WERI-Rb-1 (cell line): ENCODE measurements around the gene RHBDF2.

Source experiments
- DNase-seq: peaks from one replicate; pipeline ENCODE4 v3.0.0-alpha.2; 2020
- H3K27ac ChIP-seq: fragments of 250-450 bp; sonication (Bioruptor Pico); 2 replicates; pipeline ENCODE4 v1.5.1; 2020; ENCODE audit warnings: mild to moderate bottlenecking, moderate library complexity
- H3K27me3 ChIP-seq: fragments of 250-450 bp; sonication (Bioruptor Pico); 2 replicates; pipeline ENCODE4 v1.5.1; 2021; ENCODE audit warnings: mild to moderate bottlenecking, low read depth, moderate library complexity; ENCODE audit not compliant: insufficient read depth, severe bottlenecking
- H3K36me3 ChIP-seq: fragments of 250-450 bp; sonication (Bioruptor Pico); 2 replicates; pipeline ENCODE4 v1.5.1; 2020; ENCODE audit warnings: mild to moderate bottlenecking, moderate library complexity
- H3K4me3 ChIP-seq: 2 replicates; pipeline ENCODE4 v1.5.1; 2011; ENCODE audit warnings: low read depth, mild to moderate bottlenecking, control low read depth, low read length
- H3K9me3 ChIP-seq: fragments of 250-450 bp; sonication (Bioruptor Pico); 2 replicates; pipeline ENCODE4 v1.5.1; 2021; ENCODE audit warnings: mild to moderate bottlenecking, moderate library complexity; ENCODE audit not compliant: severe bottlenecking
- CTCF ChIP-seq: IDR thresholded peaks from 2 replicates; pipeline ENCODE4 v1.5.1; 2011; ENCODE audit warnings: low read depth, mild to moderate bottlenecking, control low read depth, inconsistent platforms, low read length

RHBDF2 gene

GRCh38 chr17:76449126-76449525 is 52.1 kb downstream of the RHBDF2 start:
- Histone ChIP-seq H3K27me3 (no peaks in the 10 kb centered on the region), H3K27ac (no peak overlapping the region), H3K36me3 (peaks cover 12% of the 10 kb centered on the region), H3K9me3 (no peaks in the 10 kb centered on the region), H3K4me3 (no peak overlapping the region)
- no peak for TF ChIP-seq CTCF
- no peak for DNase-seq

GRCh38 chr17:76447931-76448652 is 53.1 kb downstream of the RHBDF2 start:
- Histone ChIP-seq H3K36me3 (peaks cover 16% of the 10 kb centered on the region), H3K27me3 (no peaks in the 10 kb centered on the region), H3K27ac (no peak overlapping the region), H3K4me3 (no peak overlapping the region), H3K9me3 (no peaks in the 10 kb centered on the region)
- DNase-seq: no peak
- TF ChIP-seq CTCF: no peak

- DNase-seq: no peak
- Histone ChIP-seq H3K36me3 (peaks cover 16% of the 10 kb centered on the region), H3K27ac (no peak overlapping the region), H3K9me3 (no peaks in the 10 kb centered on the region), H3K27me3 (no peaks in the 10 kb centered on the region), H3K4me3 (no peak overlapping the region)
- no peak for TF ChIP-seq CTCF
Observed at GRCh38 chr17:76446449-76447231, 54.6 kb downstream of the RHBDF2 start.

- peaks cover 9% of the 10 kb centered on the region for H3K36me3 ChIP-seq
- no peaks in the 10 kb centered on the region for H3K9me3 ChIP-seq
- DNase-seq: no peak
- no peak overlapping the region for H3K27ac ChIP-seq
- no peak for TF ChIP-seq CTCF
- no peaks in the 10 kb centered on the region for H3K27me3 ChIP-seq
- H3K4me3 ChIP-seq: no peak overlapping the region
Observed at GRCh38 chr17:76445697-76446448, 55.4 kb downstream of the RHBDF2 start.

- Histone ChIP-seq H3K36me3 (peaks cover 11% of the 10 kb centered on the region), H3K27ac (no peak overlapping the region), H3K27me3 (no peaks in the 10 kb centered on the region), H3K9me3 (no peaks in the 10 kb centered on the region), H3K4me3 (no peak overlapping the region)
- DNase-seq: no peak
- no peak for TF ChIP-seq CTCF
Observed at GRCh38 chr17:76444518-76445311, 56.5 kb downstream of the RHBDF2 start.
